NCI-H446 (cell line): ENCODE results near the gene ZNF225.
"Not testable (repeated sequence)": the region's sequence is repeated elsewhere in the genome, so short reads cannot be mapped to it uniquely, and the experiment has no call there.

Experiments used
- DNase-seq, 2 experiments: peaks; one replicate each; lab custom pipeline; 2025; lab: John Stamatoyannopoulos, UW

The ZNF225 gene

GRCh38 chr19:44163789-44164188, 50.6 kb downstream of the ZNF225 start:
- DNase-seq: no peak

- DNase-seq: no peak
Observed at GRCh38 chr19:44164327-44164672, 51.1 kb downstream of the ZNF225 start.

- DNase-seq: peak; percentile 93 to 97
Observed at GRCh38 chr19:44164673-44165512, 51.7 kb downstream of the ZNF225 start, which contains the start of gene ZNF226. Gene ZNF226, plus strand, starts transcription at chr19:44165100. Its CDS starts 4,981 bp downstream, at chr19:44170081.

GRCh38 chr19:44170660-44171059, 57.5 kb downstream of the ZNF225 start:
- DNase-seq: not testable (repeated sequence)

- no peak for DNase-seq
Observed at GRCh38 chr19:44176590-44176989, 63.4 kb downstream of the ZNF225 start.

- no peak for DNase-seq
Observed at GRCh38 chr19:44180968-44181367, 67.8 kb downstream of the ZNF225 start.

- DNase-seq: no peak
Observed at GRCh38 chr19:44182145-44182544, 68.9 kb downstream of the ZNF225 start.
